H9 (cell line): Measurements from ENCODE around the gene VNN1. TPM values are rescaled to one million over a fixed set of nuclear protein-coding genes. Genes with fewer than 3 reads are reported as not detected.

ENCODE experiments used
- DNase-seq: peaks from one replicate; pipeline ENCODE4 v3.0.0-alpha.2; 2017
- H2AFZ ChIP-seq: one replicate; pipeline ENCODE4 v1.6.1; 2013; ENCODE audit warnings: mild to moderate bottlenecking, low read length, control low read depth, moderate library complexity
- H2AK5ac ChIP-seq: 2 replicates; pipeline ENCODE4 v1.6.1; 2013; ENCODE audit warnings: low read length, control low read depth, mixed read lengths; ENCODE audit not compliant: insufficient read length
- H2BK120ac ChIP-seq: one replicate; pipeline ENCODE4 v1.6.1; 2013; ENCODE audit warnings: low read depth, mild to moderate bottlenecking, low read length, control low read depth, inconsistent platforms; ENCODE audit not compliant: poor library complexity, severe bottlenecking
- H2BK12ac ChIP-seq: 2 replicates; pipeline ENCODE4 v1.6.1; 2013; ENCODE audit warnings: low read length, control low read depth, mixed read lengths, low read depth; ENCODE audit not compliant: insufficient read length
- H2BK15ac ChIP-seq: 2 replicates; pipeline ENCODE4 v1.6.1; 2013; ENCODE audit warnings: low read depth, low read length, control low read depth
- H2BK20ac ChIP-seq: one replicate; pipeline ENCODE4 v1.6.1; 2013; ENCODE audit warnings: low read depth, mild to moderate bottlenecking, low read length, control low read depth, inconsistent platforms; ENCODE audit not compliant: poor library complexity, severe bottlenecking
- H2BK5ac ChIP-seq: 2 replicates; pipeline ENCODE4 v1.6.1; 2013; ENCODE audit warnings: low read length, control low read depth, mixed read lengths; ENCODE audit not compliant: insufficient read length
- H3K14ac ChIP-seq: 2 replicates; pipeline ENCODE4 v1.6.1; 2013; ENCODE audit warnings: low read length, control low read depth; ENCODE audit not compliant: insufficient read depth
- H3K18ac ChIP-seq: 2 replicates; pipeline ENCODE4 v1.6.1; 2013; ENCODE audit warnings: low read depth, mild to moderate bottlenecking, mixed read lengths, low read length, control low read depth; ENCODE audit not compliant: insufficient read length
- H3K23ac ChIP-seq: 2 replicates; pipeline ENCODE4 v1.6.1; 2013; ENCODE audit warnings: low read length, control low read depth, mixed read lengths, low read depth; ENCODE audit not compliant: insufficient read length
- H3K23me2 ChIP-seq: 2 replicates; pipeline ENCODE4 v1.6.1; 2013; ENCODE audit warnings: low read depth, mild to moderate bottlenecking, mixed read lengths, low read length, control low read depth; ENCODE audit not compliant: insufficient read length, poor library complexity, severe bottlenecking
- H3K27ac ChIP-seq: 2 replicates; pipeline ENCODE4 v1.5.1; 2013; ENCODE audit warnings: low read length, control low read depth, mixed read lengths, low read depth; ENCODE audit not compliant: insufficient read length
- H3K27me3 ChIP-seq: 2 replicates; pipeline ENCODE4 v1.6.1; 2013; ENCODE audit warnings: low read length, control low read depth, inconsistent platforms; ENCODE audit not compliant: insufficient read depth
- H3K4ac ChIP-seq: 2 replicates; pipeline ENCODE4 v1.6.1; 2013; ENCODE audit warnings: low read depth, mild to moderate bottlenecking, control low read depth, inconsistent platforms, low read length, moderate library complexity
- H3K4me1 ChIP-seq: 2 replicates; pipeline ENCODE4 v1.6.1; 2013; ENCODE audit warnings: low read length, control low read depth, inconsistent platforms; ENCODE audit not compliant: insufficient read depth
- H3K4me2 ChIP-seq: 2 replicates; pipeline ENCODE4 v1.6.1; 2013; ENCODE audit warnings: low read length, control low read depth, mixed read lengths; ENCODE audit not compliant: insufficient read length, insufficient read depth
- H3K56ac ChIP-seq: 2 replicates; pipeline ENCODE4 v1.6.1; 2013; ENCODE audit warnings: low read depth, mild to moderate bottlenecking, mixed read lengths, low read length, control low read depth; ENCODE audit not compliant: insufficient read length
- H3K79me1 ChIP-seq: 2 replicates; pipeline ENCODE4 v1.6.1; 2013; ENCODE audit warnings: low read depth, mild to moderate bottlenecking, moderate library complexity, low read length, control low read depth, inconsistent platforms; ENCODE audit not compliant: insufficient read depth, poor library complexity, severe bottlenecking
- H3K79me2 ChIP-seq: 2 replicates; pipeline ENCODE4 v1.6.1; 2013; ENCODE audit warnings: low read length, control low read depth, inconsistent platforms; ENCODE audit not compliant: insufficient read depth
- H3K9ac ChIP-seq: 2 replicates; pipeline ENCODE4 v1.6.1; 2013; ENCODE audit warnings: low read length, control low read depth, mixed read lengths; ENCODE audit not compliant: insufficient read length; ENCODE audit errors: extremely low read depth
- H3K9me3 ChIP-seq: one replicate; pipeline ENCODE4 v1.6.1; 2013; ENCODE audit warnings: low read depth, low read length, inconsistent platforms; ENCODE audit not compliant: control insufficient read depth
- H3T11ph ChIP-seq: one replicate; pipeline ENCODE4 v1.6.1; 2013; ENCODE audit warnings: mild to moderate bottlenecking, low read length, control low read depth, inconsistent platforms
- H4K20me1 ChIP-seq: one replicate; pipeline ENCODE4 v1.6.1; 2013; ENCODE audit not compliant: control insufficient read depth, insufficient read length, insufficient read depth
- H4K5ac ChIP-seq: 2 replicates; pipeline ENCODE4 v1.6.1; 2013; ENCODE audit warnings: low read depth, mild to moderate bottlenecking, mixed read lengths, low read length, control low read depth; ENCODE audit not compliant: insufficient read length
- H4K8ac ChIP-seq: replicated peaks from 2 replicates; pipeline ENCODE4 v1.6.1; 2013; ENCODE audit warnings: low read length, control low read depth, mixed read lengths, low read depth; ENCODE audit not compliant: insufficient read length
- H4K91ac ChIP-seq: 2 replicates; pipeline ENCODE4 v1.6.1; 2013; ENCODE audit warnings: low read depth, mild to moderate bottlenecking, moderate library complexity, mixed read lengths, low read length, control low read depth; ENCODE audit not compliant: insufficient read length
- H3K27ac Mint-ChIP-seq, 3 experiments: 2 replicates in 2 of 3; 3 replicates in 1 of 3; pipeline ENCODE4 v1.8.0; 2020 to 2021; ENCODE audit warnings: mixed read lengths in 3 of 3, mild to moderate bottlenecking in 1 of 3, moderate library complexity in 1 of 3
- H3K27me3 Mint-ChIP-seq: 2 replicates; pipeline ENCODE4 v1.8.0; 2021; ENCODE audit warnings: low read depth, mild to moderate bottlenecking, moderate library complexity, mixed read lengths
- H3K36me3 Mint-ChIP-seq, 3 experiments: 2 replicates in 2 of 3; 3 replicates in 1 of 3; pipeline ENCODE4 v1.8.0; 2020 to 2021; ENCODE audit warnings: low read depth in 3 of 3, mixed read lengths in 3 of 3; ENCODE audit not compliant: insufficient read depth in 1 of 3
- H3K4me1 Mint-ChIP-seq, 2 experiments: 2 replicates each; pipeline ENCODE4 v1.8.0; 2020; ENCODE audit warnings: mixed read lengths in 2 of 2
- H3K4me3 Mint-ChIP-seq, 2 experiments: 2 replicates in 1 of 2; 3 replicates in 1 of 2; pipeline ENCODE4 v1.8.0; 2020 to 2021; ENCODE audit warnings: mild to moderate bottlenecking in 2 of 2, mixed read lengths in 2 of 2, moderate library complexity in 1 of 2
- H3K9me3 Mint-ChIP-seq, 2 experiments: 2 replicates in 1 of 2; 3 replicates in 1 of 2; pipeline ENCODE4 v1.8.0; 2020; ENCODE audit warnings: mild to moderate bottlenecking in 2 of 2, mixed read lengths in 2 of 2, moderate library complexity in 1 of 2
- WGBS: extraction: QIAGEN DNeasy Blood & Tissue Kit; methylation state at CpG from one replicate; pipeline ENCODE4 v1.1.7; 2013; ENCODE audit warnings: missing lambda C conversion rate, low lambda C conversion rate, mixed read lengths; ENCODE audit not compliant: insufficient read length; ENCODE audit errors: extremely low coverage; 5-methylcytosine and 5-hydroxymethylcytosine counted together
- total RNA-seq: library from RNA; stranded (reverse); gene quantifications from 2 replicates; pipeline ENCODE4 v1.2.1, GENCODE V29; 2021
- TF ChIP-seq, protein P1 (sequence below): fragments of 200-600 bp; sonication (generic); conservative IDR thresholded peaks from 3 replicates; pipeline ENCODE4 v1.8.0; 2021; ENCODE audit warnings: antibody characterized with exemption, mild to moderate bottlenecking

Gene VNN1
- total RNA-seq, 1 experiment from 2014 or later = not detected

DNA sequence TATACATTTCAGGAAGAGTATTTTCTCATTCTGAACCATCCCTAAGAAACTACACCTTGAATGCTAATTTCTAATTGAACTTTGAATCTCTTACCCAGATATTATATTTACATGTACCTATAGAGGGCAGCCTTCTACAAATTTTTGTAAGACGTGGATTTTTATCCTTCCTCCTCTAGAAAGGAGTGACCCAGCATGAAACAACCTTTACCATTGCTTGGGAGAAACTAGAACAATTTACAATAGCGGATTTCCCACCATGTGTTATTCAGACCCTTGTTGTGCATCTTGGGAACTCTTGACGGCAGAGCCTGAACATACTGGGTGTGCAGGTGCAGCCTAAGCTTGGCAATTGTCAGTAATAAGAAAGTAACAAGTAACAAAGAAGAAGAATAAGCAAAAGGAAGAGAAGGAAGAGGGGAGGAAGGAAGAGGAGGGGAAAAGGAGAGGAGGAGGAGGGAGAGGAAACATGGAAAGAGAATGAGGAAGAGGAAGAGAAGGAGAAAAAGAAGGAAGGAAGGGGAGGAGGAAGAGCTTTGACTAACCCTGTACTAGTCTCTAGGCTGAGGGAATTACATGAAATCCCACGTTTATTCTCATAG, 44.1 kb downstream of the VNN1 start:
- H2BK5ac ChIP-seq = no peak overlapping the region
- WGBS = no CpG with 5 or more reads among the region's 4 CpGs
- no peaks in the 10 kb centered on the region for H3K9me3 ChIP-seq
- Mint-ChIP-seq H3K4me3 (no peak overlapping the region), H3K4me1 (peaks cover 16 to 17% of the 10 kb centered on the region in 2 experiments), H3K9me3 (peaks cover 6 to 7% of the 10 kb centered on the region in 2 experiments; a peak in 4 of 5 replicates), H3K36me3 (peaks cover 0 to 14% (median 5%) of the 10 kb centered on the region in 3 experiments; a peak in 5 of 7 replicates), H3K27ac (0 out of 7 replicates have a peak overlapping the region, but pooled peaks of 1 of the 3 experiments have one; percentile 74), H3K27me3 (no peaks in the 10 kb centered on the region)
- no peak overlapping the region for H2BK120ac ChIP-seq
- H3K4me2 ChIP-seq = no peak overlapping the region
- H2BK15ac ChIP-seq = no peak overlapping the region
- no peak overlapping the region for H4K8ac ChIP-seq
- no peak overlapping the region for H2AK5ac ChIP-seq
- no peaks in the 10 kb centered on the region for H3K79me1 ChIP-seq
- no peak overlapping the region for H3K9ac ChIP-seq
- no peak overlapping the region for H2BK20ac ChIP-seq
- H3K14ac ChIP-seq = no peak overlapping the region
- H4K5ac ChIP-seq = no peak overlapping the region
- H3K18ac ChIP-seq = no peak overlapping the region
- no peak overlapping the region for H4K91ac ChIP-seq
- no peaks in the 10 kb centered on the region for H3K27me3 ChIP-seq
- H3K23me2 ChIP-seq = no peaks in the 10 kb centered on the region
- H3K23ac ChIP-seq = no peak overlapping the region
- no peaks in the 10 kb centered on the region for H3K79me2 ChIP-seq
- no peak overlapping the region for H3T11ph ChIP-seq
- H3K4me1 ChIP-seq = no peaks in the 10 kb centered on the region; the same call in 1 of the 2 replicates
- H3K4ac ChIP-seq = no peak overlapping the region
- no peak overlapping the region for H2BK12ac ChIP-seq
- no peak overlapping the region for H3K56ac ChIP-seq
- DNase-seq = no peak
- TF ChIP-seq, protein P1, sequence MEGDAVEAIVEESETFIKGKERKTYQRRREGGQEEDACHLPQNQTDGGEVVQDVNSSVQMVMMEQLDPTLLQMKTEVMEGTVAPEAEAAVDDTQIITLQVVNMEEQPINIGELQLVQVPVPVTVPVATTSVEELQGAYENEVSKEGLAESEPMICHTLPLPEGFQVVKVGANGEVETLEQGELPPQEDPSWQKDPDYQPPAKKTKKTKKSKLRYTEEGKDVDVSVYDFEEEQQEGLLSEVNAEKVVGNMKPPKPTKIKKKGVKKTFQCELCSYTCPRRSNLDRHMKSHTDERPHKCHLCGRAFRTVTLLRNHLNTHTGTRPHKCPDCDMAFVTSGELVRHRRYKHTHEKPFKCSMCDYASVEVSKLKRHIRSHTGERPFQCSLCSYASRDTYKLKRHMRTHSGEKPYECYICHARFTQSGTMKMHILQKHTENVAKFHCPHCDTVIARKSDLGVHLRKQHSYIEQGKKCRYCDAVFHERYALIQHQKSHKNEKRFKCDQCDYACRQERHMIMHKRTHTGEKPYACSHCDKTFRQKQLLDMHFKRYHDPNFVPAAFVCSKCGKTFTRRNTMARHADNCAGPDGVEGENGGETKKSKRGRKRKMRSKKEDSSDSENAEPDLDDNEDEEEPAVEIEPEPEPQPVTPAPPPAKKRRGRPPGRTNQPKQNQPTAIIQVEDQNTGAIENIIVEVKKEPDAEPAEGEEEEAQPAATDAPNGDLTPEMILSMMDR = peak; percentile 58
- no peaks in the 10 kb centered on the region for H4K20me1 ChIP-seq
- no peak overlapping the region for H3K27ac ChIP-seq
- no peak overlapping the region for H2AFZ ChIP-seq
